HG02623 (cell line): Measurements from ENCODE around the gene PPT2.

Experiments
- ATAC-seq: cut with Tn5 transposase; IDR thresholded peaks from one replicate; pipeline ENCODE4 v1.9.1; 2021; ENCODE audit warnings: moderate library complexity; ENCODE audit not compliant: unreplicated experiment

Gene PPT2

DNA sequence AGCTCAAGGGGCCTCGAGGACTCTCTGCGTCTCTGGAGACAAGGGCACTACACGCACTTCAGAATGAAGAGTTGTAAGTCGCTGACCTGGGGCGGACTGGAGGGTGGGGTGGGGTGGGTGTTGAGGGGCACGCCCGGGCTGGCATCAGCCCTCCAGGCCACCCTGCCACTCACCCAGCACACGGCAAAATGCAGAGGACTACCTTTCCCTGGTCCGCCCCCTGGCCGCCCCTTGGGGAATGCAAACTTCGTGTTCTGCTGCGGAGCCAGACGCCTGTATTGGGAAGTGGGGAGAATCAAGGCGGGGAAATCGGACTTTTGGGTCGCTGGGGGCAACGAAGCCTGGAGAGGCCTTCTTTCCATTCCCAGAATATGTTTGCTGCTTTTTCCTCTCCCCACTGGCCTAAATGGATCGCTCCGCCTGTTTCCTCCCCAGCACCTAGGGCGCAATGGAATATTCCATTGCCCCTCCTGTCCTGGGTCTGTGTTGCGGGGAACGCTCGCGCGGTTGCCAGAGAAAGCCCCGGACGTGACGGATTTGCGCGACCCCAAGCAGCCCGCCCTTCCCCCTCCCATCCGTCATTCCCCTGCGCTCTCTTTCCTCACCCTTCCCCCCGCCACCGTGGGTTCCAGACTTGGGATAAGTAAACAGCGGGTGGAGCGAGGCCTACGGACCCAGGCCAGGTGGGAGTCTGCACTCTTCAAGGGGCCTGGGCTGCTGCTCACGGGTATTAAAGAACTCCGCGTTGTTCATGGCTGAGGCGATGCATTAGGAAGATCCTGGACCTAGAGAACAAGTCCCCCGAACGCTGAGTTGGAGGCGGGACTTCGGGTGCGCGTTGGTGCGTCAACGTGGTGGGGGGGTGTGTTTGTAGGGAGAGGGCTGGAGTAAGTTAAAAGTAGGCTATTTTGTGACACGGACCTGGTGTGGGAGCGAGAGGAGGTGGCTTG lies at the start of gene PPT2:
PPT2 (plus strand) TSS at position 578 of the 950 bp plus-strand sequence. CDS start 454 bp downstream, outside the sequence.
- no peak for ATAC-seq

DNA sequence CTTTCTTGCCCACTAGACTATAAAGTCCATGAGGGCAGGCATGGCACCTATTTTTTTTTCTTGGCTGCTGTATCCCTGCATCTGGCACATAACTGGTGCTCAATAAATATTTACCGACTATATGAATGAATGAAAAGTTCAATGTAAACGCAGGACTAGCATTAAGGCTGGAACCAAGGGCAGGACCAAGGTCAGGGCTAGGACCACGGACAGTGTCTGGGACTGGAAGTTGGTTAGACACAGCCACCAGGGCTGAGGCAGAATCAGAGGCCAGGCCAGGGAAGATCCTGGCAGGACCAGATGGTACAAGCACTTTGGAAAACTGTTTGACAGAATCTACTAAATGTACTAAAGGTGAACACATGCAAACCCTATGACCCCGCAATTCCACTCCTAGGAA lies 48.5 kb upstream of the PPT2 start:
- no peak for ATAC-seq

DNA sequence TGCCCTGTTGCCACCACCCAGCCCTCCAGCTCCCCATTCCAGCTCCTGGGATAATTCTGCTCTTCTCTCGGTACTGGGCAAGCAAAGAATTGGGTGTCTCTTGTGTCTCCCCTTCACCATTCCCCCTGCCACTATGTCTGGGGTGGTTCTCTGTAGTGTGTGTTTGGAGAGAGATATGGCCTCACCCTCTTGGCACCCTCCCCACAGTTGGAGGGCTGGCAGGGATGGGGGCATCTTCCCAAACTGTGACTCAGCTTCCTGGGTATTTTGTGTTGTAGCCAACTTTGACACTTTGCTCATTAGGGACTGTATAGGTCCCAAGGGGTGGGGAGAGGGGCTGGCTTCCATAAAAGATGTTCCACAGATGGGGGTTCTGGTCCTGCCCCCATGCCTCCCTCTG lies 46.5 kb upstream of the PPT2 start:
- ATAC-seq = no peak

GRCh38 chr6:32108094-32108627 lies 45.8 kb upstream of the PPT2 start:
- no peak for ATAC-seq

- no peak for ATAC-seq
Measured at GRCh38 chr6:32108727-32109113, 45.2 kb upstream of the PPT2 start.

DNA sequence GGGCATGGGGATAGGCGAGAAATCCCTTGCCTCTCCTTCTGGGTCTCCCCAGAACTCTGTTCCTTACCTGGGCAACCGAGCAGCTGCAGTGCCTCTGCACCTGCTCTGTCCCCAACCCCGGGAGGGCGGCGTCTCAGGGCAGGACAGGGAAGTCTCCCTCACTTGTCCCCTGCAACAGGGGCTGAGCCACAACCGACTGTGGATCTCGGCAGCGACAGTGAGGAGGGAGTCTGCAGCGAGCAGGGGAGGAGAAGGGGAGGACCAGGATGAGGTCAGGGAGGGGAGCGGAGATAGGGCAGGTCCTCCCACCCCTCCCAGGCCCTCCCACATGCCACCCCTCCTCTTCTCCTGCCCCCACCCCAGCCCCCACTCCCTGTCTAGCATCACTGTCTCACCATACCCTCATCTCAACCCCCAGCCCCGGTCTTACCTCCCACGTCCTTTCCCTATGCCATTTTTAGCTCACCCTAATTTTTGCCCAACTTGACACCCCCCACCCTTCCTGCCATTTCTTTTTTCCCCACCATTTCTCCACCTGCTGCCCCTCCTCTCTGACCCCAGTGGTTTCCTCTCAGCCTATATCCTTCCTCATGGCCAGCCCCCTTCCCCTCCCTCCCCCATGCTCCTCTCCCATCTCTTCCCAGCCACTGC lies 44.7 kb upstream of the PPT2 start, which contains the start of gene TNXB:
TNXB (minus strand) TSS at position 225 of the 651 bp plus-strand sequence. CDS start 11,140 bp downstream, outside the sequence.
- ATAC-seq = no peak

- ATAC-seq = no peak
Measured at GRCh38 chr6:32109765-32110160, 44.2 kb upstream of the PPT2 start.

GRCh38 chr6:32110632-32111031 lies 43.3 kb upstream of the PPT2 start:
- no peak for ATAC-seq

GRCh38 chr6:32111424-32112066 lies 42.4 kb upstream of the PPT2 start:
- ATAC-seq = no peak

GRCh38 chr6:32112431-32112980 lies 41.4 kb upstream of the PPT2 start:
- no peak for ATAC-seq

DNA sequence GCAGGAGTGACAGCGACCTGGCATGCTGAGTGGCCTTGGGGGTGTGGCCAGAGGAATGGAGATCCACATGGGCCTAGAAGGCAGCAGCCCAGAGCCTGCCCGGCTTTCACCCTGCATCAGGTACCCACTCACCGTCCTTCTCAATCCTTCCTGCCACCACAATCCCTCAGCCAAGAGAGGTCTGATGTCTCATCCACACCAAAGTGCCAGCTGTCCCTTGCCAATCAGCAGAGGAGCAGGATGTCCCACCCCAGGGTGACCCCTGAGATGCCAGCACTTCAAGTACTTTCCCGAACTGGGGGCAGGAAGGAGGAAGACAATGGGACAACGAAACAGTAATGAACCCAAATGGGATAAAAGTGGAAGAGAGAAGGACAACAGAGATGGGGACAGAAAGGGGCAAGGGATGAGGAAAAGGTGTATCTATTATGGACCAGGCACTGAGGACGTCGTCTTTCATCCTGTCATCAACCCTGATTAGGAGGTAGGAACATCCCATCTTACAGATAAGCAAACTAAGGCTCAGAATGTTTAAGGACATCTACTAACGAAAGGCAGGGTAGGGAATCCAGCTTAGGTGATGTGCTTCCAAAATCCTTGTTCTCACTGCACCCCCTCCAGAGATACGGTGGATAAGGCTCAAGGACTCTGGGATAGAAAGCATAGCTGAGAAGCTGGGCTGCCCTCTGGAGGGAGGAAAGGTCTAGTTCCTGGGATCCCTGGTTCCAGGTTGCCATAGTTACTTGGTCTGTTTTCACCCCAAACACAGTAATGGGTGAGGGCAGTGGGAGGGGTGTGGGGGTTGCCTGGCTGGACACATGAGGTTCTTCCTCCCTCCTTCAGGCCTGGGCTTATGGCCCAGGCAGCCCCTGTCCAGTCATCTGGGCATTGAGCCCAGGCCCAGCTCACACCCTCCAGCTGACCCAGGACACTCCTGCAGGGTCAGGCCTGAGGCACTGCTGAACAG lies 40.3 kb upstream of the PPT2 start:
- ATAC-seq = no peak

DNA sequence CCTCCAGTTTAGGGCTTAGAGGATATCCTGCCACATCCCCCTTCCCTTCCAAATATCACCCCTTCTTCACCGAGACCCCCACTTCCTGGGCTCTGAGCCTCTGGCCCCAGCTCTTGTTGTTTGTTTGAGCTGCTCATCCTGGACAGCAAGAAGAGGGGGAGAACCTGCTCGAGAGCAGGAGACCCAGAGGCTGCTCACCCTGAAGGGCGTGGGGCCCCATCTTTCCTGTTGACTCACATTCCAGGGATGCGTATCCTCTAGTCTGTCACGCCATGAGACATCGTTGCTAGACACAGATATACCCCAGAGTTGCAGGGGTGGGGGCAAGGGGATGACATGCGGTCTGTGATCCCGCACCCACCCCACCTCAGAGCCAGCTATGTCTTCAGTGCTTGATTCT lies 39.1 kb upstream of the PPT2 start:
- ATAC-seq = no peak

DNA sequence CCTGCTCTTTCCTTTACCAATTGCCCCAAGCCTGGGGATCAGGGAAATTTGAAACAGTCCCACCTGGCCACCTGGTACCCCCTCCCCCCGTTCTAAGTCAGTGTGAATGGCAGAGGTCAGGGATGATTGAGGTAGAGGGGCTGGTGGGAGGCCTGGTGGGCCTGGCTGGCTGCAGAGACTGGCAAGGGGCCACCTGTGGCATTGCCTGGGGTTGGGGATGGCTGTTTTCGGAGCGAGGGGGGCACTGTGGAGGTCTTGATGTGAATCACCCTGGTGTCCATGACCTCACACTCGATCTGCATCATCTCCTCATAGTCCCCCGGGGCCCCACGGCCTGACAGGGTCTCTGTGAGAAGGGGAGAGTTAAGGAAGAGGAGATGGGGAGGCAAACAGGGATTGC lies 38.3 kb upstream of the PPT2 start:
- no peak for ATAC-seq

- ATAC-seq = no peak
Measured at GRCh38 chr6:32116674-32117073, 37.3 kb upstream of the PPT2 start.

GRCh38 chr6:32117461-32117860 lies 36.5 kb upstream of the PPT2 start:
- ATAC-seq = no peak

- ATAC-seq = no peak
Measured at GRCh38 chr6:32118782-32119628, 34.9 kb upstream of the PPT2 start.

DNA sequence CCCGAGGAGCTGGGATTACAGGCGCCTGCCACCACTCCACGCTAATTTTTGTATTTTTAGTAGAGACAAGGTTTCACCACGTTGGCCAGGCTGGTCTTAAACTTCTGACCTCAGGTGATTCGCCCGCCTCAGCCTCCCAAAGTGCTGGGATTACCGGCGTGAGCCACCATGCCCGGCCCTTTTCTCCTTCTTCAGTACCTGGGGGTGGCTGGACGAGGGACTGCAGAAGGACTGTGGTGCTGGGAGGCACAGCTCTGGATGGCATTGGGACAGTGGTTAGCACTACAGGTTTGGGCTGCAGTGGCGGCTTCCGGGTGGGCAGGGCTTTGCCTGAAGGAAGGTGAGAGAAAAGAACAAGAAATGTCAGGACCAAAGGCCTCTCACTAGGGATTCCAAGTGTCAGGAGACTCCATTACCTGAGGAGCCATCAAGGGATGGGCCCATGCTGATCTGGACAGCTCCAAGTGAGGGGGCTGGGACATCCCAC lies 33.3 kb upstream of the PPT2 start:
- ATAC-seq = no peak

DNA sequence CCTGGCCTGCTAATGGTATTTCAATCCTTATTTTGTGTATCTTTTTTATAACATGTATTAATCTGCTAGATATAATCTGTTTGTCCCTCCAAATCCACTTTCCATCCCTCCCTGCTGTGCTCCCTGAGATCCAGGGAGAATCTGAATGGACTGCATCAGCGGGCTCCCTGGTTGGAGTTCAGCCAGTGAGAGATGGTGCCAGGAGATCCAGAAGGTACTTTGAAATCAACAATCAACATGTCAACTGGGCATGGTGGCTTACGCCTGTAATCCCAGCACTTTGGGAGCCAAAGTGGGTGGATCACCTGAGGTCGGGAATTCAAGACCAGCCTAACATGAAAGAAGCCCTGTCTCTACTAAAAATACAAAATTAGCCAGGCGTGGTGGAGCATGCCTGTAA lies 30.3 kb upstream of the PPT2 start:
- no peak for ATAC-seq

DNA sequence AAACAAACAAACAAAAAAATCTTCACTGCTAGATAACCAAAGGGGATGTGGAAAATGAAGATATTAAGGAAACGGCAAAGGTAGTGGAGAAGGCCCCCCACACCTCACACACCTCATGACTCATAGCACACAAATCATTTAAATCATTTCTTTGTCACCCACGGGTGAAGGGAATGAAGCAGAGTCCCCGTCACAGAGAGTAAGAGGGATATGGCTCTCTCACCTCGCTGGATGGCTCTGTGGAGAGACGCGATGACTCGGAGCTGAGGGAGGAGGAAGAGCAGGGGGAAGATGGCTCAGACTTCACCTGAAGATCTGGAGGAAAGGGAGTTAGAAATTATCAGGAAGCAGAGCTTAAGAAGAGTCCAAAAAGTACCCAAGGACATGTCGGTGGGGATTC lies 27.1 kb upstream of the PPT2 start:
- no peak for ATAC-seq
